Raji (cell line): ENCODE measurements around the gene KLHL26.

Experiments used
- POLR2A ChIP-seq: IDR thresholded peaks from 2 replicates; pipeline ENCODE4 v1.6.1; 2011; ENCODE audit warnings: low read depth, low read length, control low read depth; ENCODE audit not compliant: insufficient read depth

The KLHL26 gene

DNA sequence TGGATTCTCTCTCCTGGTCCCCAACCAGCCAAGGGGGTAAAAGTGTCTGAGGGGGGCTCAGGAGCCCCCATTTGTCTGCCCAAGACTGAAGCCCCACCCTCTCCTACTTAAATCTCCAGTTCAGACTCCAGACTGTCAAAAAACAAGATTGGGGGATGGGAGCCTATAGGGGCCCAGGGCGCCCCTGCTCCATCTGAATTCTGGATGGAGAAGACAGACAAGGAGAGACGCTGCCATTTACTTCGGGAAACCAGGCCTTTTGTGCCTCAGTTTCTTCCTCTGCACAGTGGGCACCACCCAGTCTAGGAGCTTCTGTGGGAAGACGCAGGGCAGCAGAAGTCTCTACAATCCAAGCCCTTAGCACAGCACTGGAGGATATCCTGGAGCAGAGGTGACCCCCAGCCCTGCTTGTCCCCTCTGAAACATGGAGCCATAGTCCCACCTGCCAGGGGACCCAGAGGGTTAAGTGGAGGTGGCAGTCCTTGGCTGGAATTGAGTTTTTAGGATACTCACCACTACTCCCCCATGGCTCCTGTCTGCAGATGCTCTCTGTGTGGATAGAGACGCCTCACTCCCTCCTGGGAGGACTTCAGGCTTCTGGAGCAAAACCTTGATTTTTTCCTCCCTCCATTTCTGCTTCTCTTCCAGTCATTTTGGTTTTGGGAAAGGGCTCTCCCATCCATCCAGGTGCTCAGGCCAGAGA, 28.6 kb upstream of the KLHL26 start:
- no peak for TF ChIP-seq POLR2A

DNA sequence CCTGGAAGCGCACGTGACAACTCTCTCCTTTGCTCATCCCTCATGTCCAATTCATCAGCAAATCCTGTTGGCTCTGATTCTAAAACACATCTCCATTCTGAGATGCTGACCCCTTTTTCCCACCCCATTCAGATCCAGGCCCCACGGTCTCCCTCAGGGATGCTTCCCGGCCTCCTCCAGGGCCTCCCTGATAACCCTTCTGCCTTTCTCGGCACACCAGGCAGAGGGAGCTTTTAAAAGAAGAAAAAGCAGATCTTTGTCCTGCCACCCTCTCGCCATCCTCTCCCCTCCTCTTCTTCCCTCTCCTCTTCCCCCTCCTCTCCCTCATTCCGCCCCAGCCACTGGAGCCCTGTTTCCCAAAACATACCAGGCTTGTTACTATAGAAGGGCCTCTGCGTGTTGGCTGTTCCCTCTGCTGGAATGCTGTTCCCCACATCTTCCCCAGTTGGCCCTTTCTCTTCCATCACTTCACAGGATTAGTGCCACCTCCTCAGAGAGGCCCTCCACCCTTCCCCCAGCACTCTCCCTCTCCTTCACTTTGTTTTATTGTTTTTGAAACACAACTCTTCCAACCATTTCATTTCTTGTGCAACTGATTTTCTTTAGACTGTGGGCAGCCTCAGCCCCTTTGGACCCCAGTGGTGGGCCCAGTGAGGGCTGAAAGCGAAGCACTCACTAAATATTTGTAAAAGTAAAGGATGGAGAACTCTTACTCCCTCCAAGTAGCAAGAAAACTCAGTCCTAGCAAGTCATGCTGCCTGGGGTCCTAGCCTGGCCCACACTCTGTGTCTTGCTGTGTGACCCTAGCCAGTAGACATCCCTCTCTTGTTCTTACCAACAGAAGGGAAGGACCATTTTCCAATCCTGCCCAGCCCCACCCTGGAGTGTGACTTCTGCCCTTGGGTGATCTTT, 27.8 kb upstream of the KLHL26 start:
- TF ChIP-seq POLR2A, result no peak

DNA sequence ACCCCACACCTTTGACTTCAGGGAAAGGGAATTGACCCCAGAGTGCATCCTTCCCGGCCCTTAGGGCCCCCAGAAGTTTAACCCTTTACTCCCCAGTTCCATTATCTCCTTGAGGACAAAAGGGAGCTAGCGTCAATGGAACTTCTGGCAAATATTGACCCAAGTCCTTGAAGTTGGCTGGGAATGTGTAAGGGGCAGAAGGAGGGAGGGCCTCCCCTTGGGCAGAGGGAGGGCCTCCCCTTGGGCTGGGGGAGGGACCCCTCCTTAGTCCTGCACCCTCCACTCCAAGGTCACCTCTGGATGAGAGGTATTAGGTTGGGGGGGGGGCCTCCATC, 27.1 kb upstream of the KLHL26 start:
- TF ChIP-seq POLR2A, result no peak

DNA sequence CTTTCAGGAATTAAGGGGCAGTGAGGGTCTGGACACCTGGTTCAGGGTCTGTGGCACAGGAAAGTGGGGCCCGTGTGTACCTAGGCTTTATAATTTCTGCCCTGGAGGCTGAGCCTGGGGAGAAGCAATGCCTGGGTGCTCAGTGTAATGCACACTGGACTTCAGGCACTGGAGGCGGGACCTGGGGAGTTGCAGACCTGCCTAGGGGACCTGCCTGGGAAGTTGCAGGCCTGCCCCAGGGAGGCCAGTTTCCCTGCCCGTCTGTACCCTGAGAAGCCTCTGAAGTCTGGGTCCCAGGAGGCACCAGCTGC, 26.6 kb upstream of the KLHL26 start:
- no peak for TF ChIP-seq POLR2A

DNA sequence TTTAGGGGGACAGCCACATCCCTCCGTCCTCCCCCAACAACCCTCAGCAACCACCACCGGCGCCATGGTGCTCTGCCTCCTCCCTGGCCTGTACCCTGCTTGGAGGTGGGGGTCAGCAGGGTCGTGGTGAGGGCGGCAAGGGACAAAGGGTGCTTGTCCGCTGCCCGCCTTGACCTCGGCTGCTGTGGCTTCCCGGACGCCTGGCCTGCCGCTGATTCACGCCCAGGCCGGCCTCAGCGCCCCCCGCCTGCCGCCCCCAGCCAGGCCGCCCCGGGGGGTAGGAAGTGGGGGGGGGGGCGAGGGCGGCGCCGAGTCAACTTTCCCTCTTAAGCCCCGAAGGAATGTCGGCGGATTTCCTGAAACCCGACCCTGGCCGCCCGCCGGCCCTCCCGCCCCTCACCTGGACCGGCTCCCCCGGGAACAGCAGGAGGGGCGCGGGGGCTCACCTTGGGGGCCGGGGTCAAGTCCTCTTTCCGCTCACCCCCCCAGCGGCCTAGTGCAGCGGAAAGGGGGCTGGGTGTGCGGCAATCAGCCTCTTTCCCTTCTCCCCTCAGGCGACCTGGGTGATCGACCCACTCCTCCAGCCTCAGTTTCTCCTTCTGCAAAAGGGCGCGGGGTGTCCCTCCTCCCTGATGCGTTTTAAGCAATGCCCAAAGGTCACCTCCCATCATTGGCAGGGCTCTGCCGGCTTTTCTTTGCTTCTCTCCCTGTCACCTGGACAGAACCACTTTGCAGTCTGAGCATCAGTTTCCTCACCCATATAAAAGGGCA, 26.1 kb upstream of the KLHL26 start:
- TF ChIP-seq POLR2A, result no peak

DNA sequence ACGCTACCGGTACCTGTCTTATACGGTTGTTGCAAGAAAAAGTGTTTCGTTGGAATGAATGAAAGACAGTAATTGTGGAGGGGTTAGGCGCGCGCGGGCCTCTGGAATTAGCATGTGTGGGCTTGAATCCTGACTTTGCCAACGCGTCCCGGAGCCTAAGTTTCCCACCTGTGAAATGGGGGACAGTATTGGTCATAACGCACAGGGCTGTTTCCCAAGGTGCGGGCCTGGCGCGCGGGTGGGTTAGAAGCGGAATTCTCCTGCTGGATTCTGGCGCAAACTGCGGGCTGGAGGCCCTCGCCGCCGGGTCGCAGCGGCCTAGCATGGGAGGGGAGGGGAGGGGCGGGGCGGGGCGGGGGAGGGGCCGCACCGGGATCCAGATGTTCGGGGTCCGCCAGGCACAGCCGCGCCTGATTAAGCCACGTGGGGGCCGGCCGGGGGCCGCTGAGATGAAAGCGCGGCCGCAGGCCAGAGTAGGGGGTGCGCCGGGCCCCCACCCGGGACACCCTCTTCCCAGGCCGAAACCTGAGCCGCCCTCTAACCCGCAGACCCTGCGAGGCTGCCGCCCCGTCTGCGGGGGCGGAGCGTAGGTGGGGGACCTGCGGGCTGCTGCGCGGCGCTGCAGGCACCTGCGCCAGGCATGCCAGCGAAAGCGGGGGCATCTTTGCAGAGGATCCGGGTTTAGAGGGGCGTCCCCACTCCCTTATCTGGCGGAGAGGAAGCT, 25.3 kb upstream of the KLHL26 start:
- no peak for TF ChIP-seq POLR2A

DNA sequence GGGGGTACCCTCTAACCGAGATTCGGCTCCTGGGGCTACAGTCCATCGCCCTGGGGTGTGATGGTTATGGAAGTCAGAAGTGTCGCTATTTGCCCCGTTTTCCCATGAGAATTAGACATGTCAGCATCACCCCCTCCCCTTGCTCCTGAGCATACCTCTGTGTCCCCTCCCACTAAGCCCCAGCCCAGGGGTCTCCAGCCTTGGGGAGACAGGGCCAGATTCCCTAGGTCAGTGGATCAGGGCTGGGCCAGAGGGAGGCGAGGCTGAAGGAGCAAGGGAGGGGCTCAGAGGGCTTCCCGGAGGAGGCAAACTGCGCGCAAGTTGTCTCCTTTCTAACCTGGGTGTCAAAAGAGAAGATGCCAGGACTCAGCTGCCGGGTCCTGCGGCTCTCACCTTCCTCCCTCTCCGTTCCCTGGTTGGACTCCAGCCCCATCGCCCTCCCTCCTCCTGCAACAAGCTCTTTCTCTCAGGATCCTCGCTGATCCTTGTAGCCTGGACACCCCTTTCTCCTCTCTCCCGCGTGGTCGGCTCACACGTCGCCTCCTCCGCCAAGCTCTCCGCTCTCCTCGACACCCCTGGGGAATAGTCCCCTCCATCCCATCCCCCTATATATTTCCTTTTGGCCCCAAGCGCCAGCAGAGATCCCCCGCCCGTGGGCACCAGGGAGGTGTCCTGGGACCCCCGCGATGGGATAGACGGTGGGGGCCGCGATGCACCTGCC, 24.6 kb upstream of the KLHL26 start:
- no peak for TF ChIP-seq POLR2A

DNA sequence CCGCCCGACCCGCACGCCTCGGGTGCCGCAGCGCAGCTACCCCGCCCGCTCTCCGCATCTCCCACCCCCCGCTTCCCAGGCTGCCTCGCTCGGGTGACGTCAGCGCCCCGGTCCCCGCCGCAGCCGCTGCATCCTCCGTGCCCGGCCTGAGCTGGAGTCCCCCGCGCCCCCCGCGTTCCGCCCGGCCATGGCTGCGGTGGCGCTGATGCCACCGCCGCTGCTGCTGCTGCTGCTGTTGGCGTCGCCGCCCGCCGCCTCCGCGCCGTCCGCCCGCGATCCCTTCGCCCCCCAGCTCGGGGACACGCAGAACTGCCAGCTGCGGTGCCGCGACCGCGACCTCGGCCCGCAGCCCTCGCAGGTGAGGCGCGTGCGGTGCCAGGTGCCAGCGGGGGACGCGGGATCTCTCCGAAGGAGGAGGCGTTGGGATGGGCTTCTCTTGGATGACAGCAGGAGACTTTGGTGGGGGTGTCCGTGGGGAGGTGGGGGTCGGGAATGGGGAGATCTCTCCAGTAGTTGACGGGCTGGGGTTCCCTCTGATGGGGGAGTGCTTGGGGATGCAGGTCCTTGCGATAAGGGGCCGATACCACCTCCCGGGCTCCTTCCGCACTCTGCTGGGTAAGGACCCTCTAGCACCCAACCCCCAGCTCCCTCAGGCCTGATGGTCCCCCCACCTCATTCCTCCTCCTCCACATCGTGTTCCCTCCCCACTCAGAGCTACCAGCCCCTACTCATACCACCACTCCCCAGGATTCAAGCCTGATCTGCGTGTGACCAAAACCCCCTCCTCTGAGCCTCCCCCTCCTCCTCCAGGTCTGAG, 23.8 kb upstream of the KLHL26 start, which contains the start of gene TMEM59L:
TMEM59L (plus strand) TSS at position 99 of the 817 bp plus-strand sequence; CDS start at position 188, 89 bp downstream.
- no peak for TF ChIP-seq POLR2A

DNA sequence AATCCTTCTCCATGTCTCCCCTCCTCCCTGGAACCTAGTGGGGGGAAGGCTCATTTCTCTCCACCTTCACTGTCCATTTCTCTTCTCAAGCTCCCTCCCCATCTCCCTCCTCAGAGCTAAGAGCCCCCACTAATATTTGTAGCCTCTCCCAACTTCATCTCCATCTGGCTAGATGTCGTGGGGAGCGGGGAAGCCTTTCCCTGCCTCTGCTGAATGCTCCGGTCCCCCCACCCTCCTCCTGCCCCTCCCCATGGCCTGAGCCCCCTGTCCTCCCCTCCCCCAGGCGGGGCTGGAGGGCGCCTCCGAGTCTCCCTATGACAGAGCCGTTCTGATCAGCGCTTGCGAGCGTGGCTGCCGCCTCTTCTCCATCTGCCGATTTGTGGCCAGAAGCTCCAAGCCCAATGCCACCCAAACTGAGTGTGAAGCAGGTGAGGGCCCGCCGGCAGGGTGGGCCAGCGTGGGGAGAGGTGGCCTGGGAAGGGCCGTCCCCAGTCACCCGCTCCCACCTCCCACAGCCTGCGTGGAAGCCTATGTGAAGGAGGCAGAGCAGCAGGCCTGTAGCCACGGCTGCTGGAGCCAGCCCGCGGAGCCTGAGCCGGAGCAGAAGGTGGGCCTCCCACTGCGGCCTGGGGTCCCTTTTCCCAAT, 23.1 kb upstream of the KLHL26 start:
- TF ChIP-seq POLR2A, result no peak

DNA sequence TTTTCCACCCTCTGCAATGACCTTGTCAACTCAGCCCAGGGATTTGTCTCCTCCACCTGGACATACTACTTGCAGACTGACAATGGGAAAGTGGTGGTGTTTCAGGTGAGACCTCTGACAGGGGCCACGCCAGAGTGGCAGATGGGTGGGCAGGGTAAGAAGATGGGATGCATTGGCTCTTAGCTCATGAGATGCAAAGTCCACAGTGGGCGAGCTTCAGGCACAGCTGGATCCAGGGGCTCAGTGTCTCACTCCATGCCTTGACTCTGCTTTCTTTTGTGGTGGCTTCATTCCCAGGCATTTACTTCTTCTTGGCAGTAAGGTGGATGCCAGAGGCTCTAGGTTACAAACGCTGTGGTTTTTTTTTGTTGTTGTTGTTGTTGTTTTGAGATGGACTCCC, 20.8 kb upstream of the KLHL26 start:
- TF ChIP-seq POLR2A, result no peak

DNA sequence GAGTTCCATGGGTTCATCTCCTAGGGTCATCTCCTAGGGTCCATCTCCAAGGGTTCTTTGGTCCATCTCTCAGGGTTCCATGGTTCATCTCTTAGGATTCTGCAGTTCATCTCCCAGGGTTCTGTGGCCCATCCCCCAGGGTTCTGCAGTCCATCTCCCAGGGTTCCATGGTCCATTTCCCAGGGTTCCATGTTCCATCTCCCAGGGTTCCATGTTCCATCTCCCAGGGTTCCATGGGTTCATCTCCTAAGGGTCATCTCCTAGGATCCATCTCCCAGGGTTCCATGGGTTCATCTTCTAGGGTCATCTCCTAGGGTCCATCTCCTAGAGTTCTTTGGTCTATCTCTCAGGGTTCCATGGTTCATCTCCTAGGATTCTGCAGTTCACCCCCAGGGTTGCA, 19.3 kb upstream of the KLHL26 start:
- TF ChIP-seq POLR2A, result no peak

DNA sequence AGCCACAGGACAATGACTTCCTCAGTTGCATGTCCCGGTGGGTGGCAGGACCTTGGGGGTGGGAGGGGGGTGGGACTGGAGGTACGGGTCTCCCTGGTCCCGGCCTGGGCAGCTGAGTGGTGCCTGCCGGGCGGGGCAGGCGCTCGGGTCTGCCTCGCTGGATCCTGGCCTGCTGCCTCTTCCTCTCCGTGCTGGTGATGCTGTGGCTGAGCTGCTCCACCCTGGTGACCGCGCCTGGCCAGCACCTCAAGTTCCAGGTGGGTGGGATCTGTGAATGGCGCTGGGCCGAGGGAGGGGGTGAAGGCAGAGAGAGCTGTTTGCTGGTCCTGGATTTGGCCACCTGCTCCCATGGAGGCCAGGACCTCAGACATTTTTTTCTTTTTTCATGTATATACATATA, 18.6 kb upstream of the KLHL26 start:
- TF ChIP-seq POLR2A, result no peak

DNA sequence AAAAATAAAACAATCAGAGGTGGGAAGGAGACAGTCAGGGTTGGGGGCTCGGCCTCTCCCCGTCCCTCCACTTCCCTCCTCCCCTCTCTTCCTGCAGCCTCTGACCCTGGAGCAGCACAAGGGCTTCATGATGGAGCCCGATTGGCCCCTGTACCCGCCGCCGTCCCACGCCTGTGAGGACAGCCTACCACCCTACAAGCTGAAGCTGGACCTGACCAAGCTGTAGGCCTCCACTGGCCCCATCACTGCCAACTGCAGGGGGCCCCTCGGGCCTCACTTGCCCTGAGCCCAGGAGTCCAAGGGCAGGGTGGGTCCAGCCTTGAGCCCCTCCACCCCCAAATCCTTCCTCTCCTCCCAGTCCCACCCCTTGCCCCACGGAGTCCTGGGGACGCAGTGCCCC, 16.5 kb upstream of the KLHL26 start:
- TF ChIP-seq POLR2A, result no peak
